ENCODE measurements around the gene DOCK8. TPM values are rescaled to one million over a fixed set of nuclear protein-coding genes. Genes with fewer than 3 reads are reported as not detected.
A peak's percentile ranks its signal among the peaks of the same experiment; 100 is the strongest.

Gene DOCK8
- total and polyA plus RNA-seq, 10 donors = 34.3 to 275 (median 184) TPM

DNA sequence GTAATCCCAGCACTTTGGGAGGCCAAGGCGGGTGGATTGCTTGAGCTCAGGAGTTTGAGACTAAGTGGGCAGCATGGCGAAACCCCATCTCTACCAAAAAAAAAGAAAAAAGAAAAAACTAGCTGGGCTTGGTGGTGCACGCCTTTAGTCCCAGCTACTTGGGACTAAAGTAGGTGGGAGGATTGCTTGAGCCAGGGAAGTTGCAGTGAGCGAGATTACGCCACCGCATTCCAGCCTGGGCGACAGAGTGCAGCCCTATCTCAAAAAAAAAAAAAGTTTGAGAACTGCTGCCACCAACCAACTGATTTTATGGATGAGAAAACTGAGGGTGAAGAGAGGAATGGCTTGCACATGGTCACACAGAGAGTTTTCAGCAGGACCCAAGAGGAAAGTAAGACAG lies 175.1 kb downstream of the DOCK8 start:
- H3K27ac ChIP-seq = no peak overlapping the region
- no peaks in the 10 kb centered on the region for H3K4me1 ChIP-seq
- TF ChIP-seq, protein P1, sequence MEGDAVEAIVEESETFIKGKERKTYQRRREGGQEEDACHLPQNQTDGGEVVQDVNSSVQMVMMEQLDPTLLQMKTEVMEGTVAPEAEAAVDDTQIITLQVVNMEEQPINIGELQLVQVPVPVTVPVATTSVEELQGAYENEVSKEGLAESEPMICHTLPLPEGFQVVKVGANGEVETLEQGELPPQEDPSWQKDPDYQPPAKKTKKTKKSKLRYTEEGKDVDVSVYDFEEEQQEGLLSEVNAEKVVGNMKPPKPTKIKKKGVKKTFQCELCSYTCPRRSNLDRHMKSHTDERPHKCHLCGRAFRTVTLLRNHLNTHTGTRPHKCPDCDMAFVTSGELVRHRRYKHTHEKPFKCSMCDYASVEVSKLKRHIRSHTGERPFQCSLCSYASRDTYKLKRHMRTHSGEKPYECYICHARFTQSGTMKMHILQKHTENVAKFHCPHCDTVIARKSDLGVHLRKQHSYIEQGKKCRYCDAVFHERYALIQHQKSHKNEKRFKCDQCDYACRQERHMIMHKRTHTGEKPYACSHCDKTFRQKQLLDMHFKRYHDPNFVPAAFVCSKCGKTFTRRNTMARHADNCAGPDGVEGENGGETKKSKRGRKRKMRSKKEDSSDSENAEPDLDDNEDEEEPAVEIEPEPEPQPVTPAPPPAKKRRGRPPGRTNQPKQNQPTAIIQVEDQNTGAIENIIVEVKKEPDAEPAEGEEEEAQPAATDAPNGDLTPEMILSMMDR (IDR thresholded peaks at IDR 0.05 in 8 of 11, conservative IDR thresholded peaks at IDR 0.05 in 3 of 11) = no peak
- TF ChIP-seq POLR2AphosphoS5 (IDR thresholded peaks at IDR 0.05) = no peak
- TF ChIP-seq POLR2A (IDR thresholded peaks at IDR 0.05) = no peak
- no peak overlapping the region for H3K4me3 ChIP-seq
- peaks cover 6 to 100% (median 94%) of the 10 kb centered on the region in 6 donors for H3K36me3 ChIP-seq
- WGBS, 5 donors = 79 to 96% (median 94%) methylated on average over 7 of the region's 7 CpGs
- DNase-seq = no peak
- no peaks in the 10 kb centered on the region for H3K27me3 ChIP-seq (replicated peaks in 1 of 7)
- intact Hi-C loops (cut with DNase I; ENCODE audit: low total_unique reads) = loop anchor here (10.0 kb wide), 1 partner anchor 65 kb away; no protein-coding TSS in a partner anchor
- H3K9me3 ChIP-seq = no peaks in the 10 kb centered on the region

DNA sequence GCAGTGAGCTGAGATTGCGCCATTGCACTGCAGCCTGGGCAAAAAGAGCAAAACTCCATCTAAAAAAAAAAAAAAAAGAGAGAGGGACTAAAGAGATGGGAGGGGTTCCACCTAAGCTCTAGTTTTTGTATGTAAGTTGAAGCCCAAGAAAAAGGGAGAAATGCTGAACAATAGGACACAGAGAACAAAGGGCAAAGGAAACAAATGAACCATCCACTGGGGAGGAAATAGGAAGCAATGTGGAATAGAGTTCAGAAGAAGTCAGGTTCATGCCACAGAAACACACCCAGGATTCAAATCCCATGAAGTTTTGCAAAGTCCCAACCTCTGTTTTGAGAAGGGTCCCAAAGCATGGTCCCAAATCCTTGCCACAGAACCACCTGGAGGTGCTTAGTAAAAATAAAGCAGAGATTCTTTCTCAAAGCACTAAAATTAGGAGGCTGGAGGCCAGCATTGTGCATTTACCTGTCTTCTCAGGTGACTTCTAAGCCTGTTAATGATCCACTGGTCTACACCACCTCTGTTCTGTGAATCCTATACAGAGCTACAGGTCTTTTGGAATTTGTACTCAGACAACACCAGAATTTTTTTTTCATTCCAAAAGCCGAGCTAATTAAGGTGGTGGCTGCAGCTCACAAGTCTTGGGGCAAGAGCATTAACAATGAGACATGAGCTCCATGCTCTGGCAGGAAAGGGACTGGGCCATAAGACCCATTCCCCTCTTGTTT lies 177.6 kb downstream of the DOCK8 start:
- Histone ChIP-seq H3K27ac (no peak overlapping the region), H3K36me3 (peaks cover 6 to 100% (median 87%) of the 10 kb centered on the region in 6 donors), H3K9me3 (no peaks in the 10 kb centered on the region), H3K4me3 (no peak overlapping the region), H3K4me1 (no peaks in the 10 kb centered on the region), H3K27me3 (replicated peaks in 1 of 7) (no peaks in the 10 kb centered on the region)
- no peak for TF ChIP-seq POLR2AphosphoS5 (IDR thresholded peaks at IDR 0.05)
- TF ChIP-seq, protein P1 (IDR thresholded peaks at IDR 0.05 in 8 of 11, conservative IDR thresholded peaks at IDR 0.05 in 3 of 11) = no peak
- no peak for TF ChIP-seq POLR2A (IDR thresholded peaks at IDR 0.05)
- WGBS, 5 donors = 95 to 98% (median 96%) methylated on average over 2 of the region's 2 CpGs
- no peak for DNase-seq
- intact Hi-C loops (cut with DNase I; ENCODE audit: low total_unique reads) = no loop called here

DNA sequence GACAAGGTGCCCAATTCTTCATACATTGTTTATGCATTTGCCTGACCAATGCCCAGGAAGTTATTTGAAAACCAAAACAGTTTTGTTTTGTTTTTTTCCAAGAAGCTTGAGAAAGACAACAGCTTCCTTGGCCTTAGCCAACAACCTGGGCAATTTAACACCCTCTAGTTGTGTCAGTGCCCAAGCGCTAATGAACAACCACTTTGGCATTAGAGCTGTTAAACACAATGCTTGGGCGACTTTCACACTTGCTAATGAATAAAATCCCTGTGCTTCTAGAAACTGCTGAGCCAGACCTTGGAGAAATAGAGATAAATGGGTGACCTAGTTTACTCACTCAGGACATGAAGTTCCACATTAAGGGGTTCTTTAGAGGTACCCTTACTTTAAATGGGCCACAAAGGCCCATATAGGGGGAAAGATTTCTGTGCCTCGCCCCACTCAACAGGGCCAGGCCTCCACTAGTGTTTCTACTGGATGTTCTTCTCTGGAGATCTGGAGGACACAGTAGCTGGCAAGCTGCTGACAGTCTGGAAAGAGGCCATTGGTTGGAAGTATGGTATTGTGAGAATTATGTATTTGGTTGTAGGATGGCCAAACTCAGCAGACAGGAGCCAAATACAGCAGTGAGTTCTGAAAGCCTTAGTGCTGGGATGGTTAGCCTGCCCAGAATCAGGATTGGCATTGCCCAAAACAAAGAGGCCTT lies 179.8 kb downstream of the DOCK8 start:
- peaks cover 6 to 100% (median 90%) of the 10 kb centered on the region in 6 donors for H3K36me3 ChIP-seq
- peak overlapping the region in 1 of 8 donors; percentile 25 for H3K27ac ChIP-seq
- intact Hi-C loops (cut with DNase I; ENCODE audit: low total_unique reads) = no loop called here
- no peak for DNase-seq
- H3K4me1 ChIP-seq = no peaks in the 10 kb centered on the region
- H3K4me3 ChIP-seq = no peak overlapping the region
- H3K9me3 ChIP-seq = no peaks in the 10 kb centered on the region
- no peaks in the 10 kb centered on the region for H3K27me3 ChIP-seq (replicated peaks in 1 of 7)
- TF ChIP-seq, protein P1 (IDR thresholded peaks at IDR 0.05 in 8 of 11, conservative IDR thresholded peaks at IDR 0.05 in 3 of 11) = no peak
- TF ChIP-seq POLR2A (IDR thresholded peaks at IDR 0.05) (no peak), POLR2AphosphoS5 (IDR thresholded peaks at IDR 0.05) (no peak)
- WGBS, 5 donors = 93 to 100% (median 98%) methylated on average over 3 of the region's 3 CpGs

DNA sequence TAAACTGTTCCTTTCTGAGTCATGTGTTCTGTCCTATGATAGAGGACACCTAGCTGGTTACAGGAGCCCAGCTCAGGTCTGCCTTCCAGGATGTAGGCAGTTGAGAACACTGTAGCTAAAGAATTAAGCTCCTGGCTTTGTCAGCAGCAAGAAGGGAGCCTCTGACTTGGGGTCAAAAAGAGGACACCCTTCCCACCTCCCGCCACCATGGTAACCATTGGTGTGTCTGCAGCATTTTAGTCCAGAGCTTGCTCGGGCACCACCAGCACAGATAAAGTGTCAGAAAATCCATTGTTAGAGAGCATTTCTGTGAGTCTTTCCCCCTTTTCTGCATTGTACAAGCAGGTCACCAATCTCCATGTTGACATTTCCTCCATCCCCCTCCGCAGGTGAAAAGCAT lies 181.7 kb downstream of the DOCK8 start:
- intact Hi-C loops (cut with DNase I; ENCODE audit: low total_unique reads) = no loop called here
- peaks cover 3 to 96% (median 80%) of the 10 kb centered on the region in 6 donors for H3K36me3 ChIP-seq
- H3K27me3 ChIP-seq (replicated peaks in 1 of 7) = no peaks in the 10 kb centered on the region
- no peak overlapping the region for H3K4me3 ChIP-seq
- H3K4me1 ChIP-seq = no peaks in the 10 kb centered on the region
- H3K9me3 ChIP-seq = no peaks in the 10 kb centered on the region
- no peak for DNase-seq
- TF ChIP-seq, protein P1 (IDR thresholded peaks at IDR 0.05 in 8 of 11, conservative IDR thresholded peaks at IDR 0.05 in 3 of 11) = no peak
- TF ChIP-seq POLR2A (IDR thresholded peaks at IDR 0.05) (no peak), POLR2AphosphoS5 (IDR thresholded peaks at IDR 0.05) (no peak)
- H3K27ac ChIP-seq = no peak overlapping the region
- 92 to 96% (median 95%) methylated on average over 3 of the region's 3 CpGs for WGBS, 5 donors
